HepG2 (cell line): Measurements from ENCODE around the gene GSDMA. TPM values are rescaled to one million over a fixed set of nuclear protein-coding genes. Genes with fewer than 3 reads are reported as not detected.

Experiments used
- ARNT2 ChIP-seq: sonication (generic); formaldehyde crosslinking; IDR thresholded peaks from 2 replicates; pipeline ENCODE4 v1.8.0; 2022; ENCODE audit warnings: mild to moderate bottlenecking, low read depth, missing genetic modification reagents, moderate library complexity
- BHLHE40 ChIP-seq: IDR thresholded peaks from 2 replicates; pipeline ENCODE4 v1.6.1; 2011; ENCODE audit warnings: low read length, improper control_type of control experiment
- CHD2 ChIP-seq: IDR thresholded peaks from 2 replicates; pipeline ENCODE4 v1.6.1; 2011; ENCODE audit warnings: low read depth, low read length, improper control_type of control experiment
- HNF4A ChIP-seq: sonication (generic); formaldehyde crosslinking; IDR thresholded peaks from 2 replicates; pipeline ENCODE4 v1.4.0; 2020; ENCODE audit warnings: missing genetic modification reagents
- PHB2 ChIP-seq: fragments of 450-650 bp; IDR thresholded peaks from 2 replicates; pipeline ENCODE4 v1.6.1; 2018; ENCODE audit not compliant: partially characterized antibody
- PRPF4 ChIP-seq: fragments of 200-400 bp; formaldehyde crosslinking; IDR thresholded peaks from 2 replicates; pipeline ENCODE4 v1.6.1; 2016; ENCODE audit warnings: low read length, low read depth; ENCODE audit not compliant: poor library complexity, severe bottlenecking
- SRSF1 ChIP-seq: fragments of 200-400 bp; formaldehyde crosslinking; optimal IDR thresholded peaks from 2 replicates; pipeline ENCODE3; 2017; ENCODE audit warnings: mild to moderate bottlenecking, low read depth, low read length, moderate library complexity
- SRSF9 ChIP-seq: fragments of 200-400 bp; formaldehyde crosslinking; IDR thresholded peaks from 2 replicates; pipeline ENCODE4 v1.6.1; 2018; ENCODE audit warnings: borderline replicate concordance, mild to moderate bottlenecking, low read depth, low read length; ENCODE audit not compliant: insufficient read depth, poor library complexity, severe bottlenecking
- TP53 ChIP-seq: sonication (generic); formaldehyde crosslinking; conservative IDR thresholded peaks from 2 replicates; pipeline ENCODE4 v1.4.0; 2020; ENCODE audit warnings: missing genetic modification reagents
- ZNF20 ChIP-seq: sonication (generic); formaldehyde crosslinking; IDR thresholded peaks from 2 replicates; pipeline ENCODE4 v1.4.0; 2020; ENCODE audit warnings: mild to moderate bottlenecking, moderate library complexity, missing genetic modification reagents
- ZNF362 ChIP-seq: sonication (generic); formaldehyde crosslinking; IDR thresholded peaks from 2 replicates; pipeline ENCODE4 v1.4.0; 2020; ENCODE audit warnings: missing genetic modification reagents, mild to moderate bottlenecking, borderline replicate concordance
- ZNF605 ChIP-seq: sonication (generic); formaldehyde crosslinking; IDR thresholded peaks from 2 replicates; pipeline ENCODE4 v1.8.0; 2022; ENCODE audit warnings: mild to moderate bottlenecking, missing genetic modification reagents
- ZNF614 ChIP-seq: IDR thresholded peaks from 2 replicates; pipeline ENCODE4 v1.6.1; 2018; ENCODE audit warnings: missing biosample characterization, missing genetic modification reagents, inconsistent platforms, borderline replicate concordance
- ZNF878 ChIP-seq: sonication (generic); formaldehyde crosslinking; IDR thresholded peaks from 2 replicates; pipeline ENCODE4 v1.8.1; 2023; ENCODE audit warnings: mild to moderate bottlenecking, missing genetic modification reagents, moderate library complexity
- polyA plus RNA-seq, 8 experiments: library from polyadenylated mRNA; depleted of rRNA in 3 of 8; stranded (reverse) in 7 of 8; unstranded in 1 of 8; fragments of >200 nt; fragmentation: Illumina TruSeq in 4 of 8; extraction: Trizol in 4 of 8; gene quantifications; 2 replicates each; pipeline versions ENCODE4 v1.2.1 to v1.2.3, GENCODE V29; 2011 to 2016; ENCODE audit warnings: low read depth in 4 of 8, missing spikeins in 1 of 8, mixed read lengths in 1 of 8; ENCODE audit not compliant: insufficient read depth in 1 of 8
- total RNA-seq, 5 experiments: library from RNA; depleted of rRNA; stranded (reverse); fragments of >200 nt; fragmentation: Illumina TruSeq; extraction: Trizol; gene quantifications; 2 replicates each; pipeline ENCODE4 v1.2.3, GENCODE V29; 2016; ENCODE audit warnings: low read depth in 1 of 5
- TF ChIP-seq, protein P1 (sequence below), 2 experiments: IDR thresholded peaks; 2 replicates each; pipeline ENCODE4 v1.6.1; 2011 to 2012; ENCODE audit warnings: low read length in 2 of 2, borderline replicate concordance in 1 of 2, low read depth in 1 of 2, mild to moderate bottlenecking in 1 of 2, moderate library complexity in 1 of 2
- TF ChIP-seq, protein P2 (sequence below): sonication (generic); formaldehyde crosslinking; IDR thresholded peaks from 2 replicates; pipeline ENCODE4 v1.4.0; 2020; ENCODE audit warnings: missing genetic modification reagents
- TF ChIP-seq, protein P3 (sequence below): sonication (generic); formaldehyde crosslinking; IDR thresholded peaks from 2 replicates; pipeline ENCODE4 v1.4.0; 2020; ENCODE audit warnings: low read depth, mild to moderate bottlenecking, missing genetic modification reagents

The GSDMA gene
- total and polyA plus RNA-seq, 2 of the 13 experiments (the other 11 are each of a cell fraction or from before 2014, with no cell fraction given), result not detected

DNA sequence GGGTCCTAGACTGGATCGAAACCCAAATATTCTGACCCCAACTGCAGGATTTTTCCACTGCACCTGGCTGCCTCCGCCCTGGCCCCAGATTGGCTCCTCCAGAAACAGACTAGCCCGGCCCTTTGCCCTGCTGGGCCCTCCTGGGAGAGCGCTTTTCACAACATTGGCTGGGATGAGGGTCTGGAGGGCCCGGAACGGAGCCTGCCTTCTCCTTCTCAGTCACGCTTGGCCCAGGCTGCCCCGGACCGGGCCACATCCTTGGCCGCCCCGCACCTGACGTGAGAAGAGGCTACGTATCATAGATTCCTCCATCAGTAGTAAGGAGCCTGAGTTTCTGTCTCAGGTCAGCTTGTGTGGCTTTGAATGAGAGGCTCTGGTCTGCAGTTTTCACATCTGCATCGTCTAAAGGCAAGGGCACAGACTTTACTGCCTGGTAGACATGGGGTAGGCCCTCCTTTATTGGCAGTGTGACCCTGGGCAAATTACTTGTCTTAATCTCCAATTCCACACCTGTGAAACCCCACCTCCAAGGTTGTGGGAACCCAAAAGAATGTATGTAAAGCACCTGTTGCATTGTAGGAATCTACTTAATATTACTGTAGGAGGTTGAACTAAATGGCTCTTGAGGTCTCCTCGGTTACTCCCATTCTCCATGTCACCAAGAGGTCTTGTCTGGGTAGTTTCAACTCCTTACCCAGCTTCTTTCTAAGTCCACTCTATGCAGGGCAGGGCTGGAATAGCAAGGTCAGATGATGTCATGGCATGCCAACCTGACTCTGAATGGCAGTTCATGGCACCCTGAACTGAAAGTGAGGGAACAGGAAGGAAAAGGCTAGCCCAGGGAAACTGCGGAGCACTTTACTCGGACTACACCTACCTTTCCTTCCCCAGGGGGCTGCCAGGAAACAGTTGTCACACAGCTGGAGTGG lies 34.6 kb upstream of the GSDMA start (continued):
- TF ChIP-seq, protein P1, sequence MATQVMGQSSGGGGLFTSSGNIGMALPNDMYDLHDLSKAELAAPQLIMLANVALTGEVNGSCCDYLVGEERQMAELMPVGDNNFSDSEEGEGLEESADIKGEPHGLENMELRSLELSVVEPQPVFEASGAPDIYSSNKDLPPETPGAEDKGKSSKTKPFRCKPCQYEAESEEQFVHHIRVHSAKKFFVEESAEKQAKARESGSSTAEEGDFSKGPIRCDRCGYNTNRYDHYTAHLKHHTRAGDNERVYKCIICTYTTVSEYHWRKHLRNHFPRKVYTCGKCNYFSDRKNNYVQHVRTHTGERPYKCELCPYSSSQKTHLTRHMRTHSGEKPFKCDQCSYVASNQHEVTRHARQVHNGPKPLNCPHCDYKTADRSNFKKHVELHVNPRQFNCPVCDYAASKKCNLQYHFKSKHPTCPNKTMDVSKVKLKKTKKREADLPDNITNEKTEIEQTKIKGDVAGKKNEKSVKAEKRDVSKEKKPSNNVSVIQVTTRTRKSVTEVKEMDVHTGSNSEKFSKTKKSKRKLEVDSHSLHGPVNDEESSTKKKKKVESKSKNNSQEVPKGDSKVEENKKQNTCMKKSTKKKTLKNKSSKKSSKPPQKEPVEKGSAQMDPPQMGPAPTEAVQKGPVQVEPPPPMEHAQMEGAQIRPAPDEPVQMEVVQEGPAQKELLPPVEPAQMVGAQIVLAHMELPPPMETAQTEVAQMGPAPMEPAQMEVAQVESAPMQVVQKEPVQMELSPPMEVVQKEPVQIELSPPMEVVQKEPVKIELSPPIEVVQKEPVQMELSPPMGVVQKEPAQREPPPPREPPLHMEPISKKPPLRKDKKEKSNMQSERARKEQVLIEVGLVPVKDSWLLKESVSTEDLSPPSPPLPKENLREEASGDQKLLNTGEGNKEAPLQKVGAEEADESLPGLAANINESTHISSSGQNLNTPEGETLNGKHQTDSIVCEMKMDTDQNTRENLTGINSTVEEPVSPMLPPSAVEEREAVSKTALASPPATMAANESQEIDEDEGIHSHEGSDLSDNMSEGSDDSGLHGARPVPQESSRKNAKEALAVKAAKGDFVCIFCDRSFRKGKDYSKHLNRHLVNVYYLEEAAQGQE (IDR thresholded peaks at IDR 0.05; ENCODE audit: borderline replicate concordance in 1 of 2, low read depth in 1 of 2, low read length in 2 of 2), result 0 out of 4 replicates have a peak, but pooled peaks of 1 of the 2 experiments have one; percentile 52
- TF ChIP-seq BHLHE40, result no peak
- TF ChIP-seq SRSF1, result no peak
- TF ChIP-seq ZNF605 (CRISPR knock-in tag), result peak; percentile 88
- TF ChIP-seq, protein P2, sequence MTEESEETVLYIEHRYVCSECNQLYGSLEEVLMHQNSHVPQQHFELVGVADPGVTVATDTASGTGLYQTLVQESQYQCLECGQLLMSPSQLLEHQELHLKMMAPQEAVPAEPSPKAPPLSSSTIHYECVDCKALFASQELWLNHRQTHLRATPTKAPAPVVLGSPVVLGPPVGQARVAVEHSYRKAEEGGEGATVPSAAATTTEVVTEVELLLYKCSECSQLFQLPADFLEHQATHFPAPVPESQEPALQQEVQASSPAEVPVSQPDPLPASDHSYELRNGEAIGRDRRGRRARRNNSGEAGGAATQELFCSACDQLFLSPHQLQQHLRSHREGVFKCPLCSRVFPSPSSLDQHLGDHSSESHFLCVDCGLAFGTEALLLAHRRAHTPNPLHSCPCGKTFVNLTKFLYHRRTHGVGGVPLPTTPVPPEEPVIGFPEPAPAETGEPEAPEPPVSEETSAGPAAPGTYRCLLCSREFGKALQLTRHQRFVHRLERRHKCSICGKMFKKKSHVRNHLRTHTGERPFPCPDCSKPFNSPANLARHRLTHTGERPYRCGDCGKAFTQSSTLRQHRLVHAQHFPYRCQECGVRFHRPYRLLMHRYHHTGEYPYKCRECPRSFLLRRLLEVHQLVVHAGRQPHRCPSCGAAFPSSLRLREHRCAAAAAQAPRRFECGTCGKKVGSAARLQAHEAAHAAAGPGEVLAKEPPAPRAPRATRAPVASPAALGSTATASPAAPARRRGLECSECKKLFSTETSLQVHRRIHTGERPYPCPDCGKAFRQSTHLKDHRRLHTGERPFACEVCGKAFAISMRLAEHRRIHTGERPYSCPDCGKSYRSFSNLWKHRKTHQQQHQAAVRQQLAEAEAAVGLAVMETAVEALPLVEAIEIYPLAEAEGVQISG (CRISPR knock-in tag), result no peak
- TF ChIP-seq CHD2, result no peak
- TF ChIP-seq HNF4A (CRISPR knock-in tag), result peak; percentile 4; the same call in 1 of the 2 replicates
- TF ChIP-seq ZNF362, result no peak
- no peak for TF ChIP-seq TP53 (CRISPR knock-in tag)
- no peak for TF ChIP-seq PRPF4
- no peak for TF ChIP-seq ZNF20 (CRISPR knock-in tag)
- TF ChIP-seq, protein P3, sequence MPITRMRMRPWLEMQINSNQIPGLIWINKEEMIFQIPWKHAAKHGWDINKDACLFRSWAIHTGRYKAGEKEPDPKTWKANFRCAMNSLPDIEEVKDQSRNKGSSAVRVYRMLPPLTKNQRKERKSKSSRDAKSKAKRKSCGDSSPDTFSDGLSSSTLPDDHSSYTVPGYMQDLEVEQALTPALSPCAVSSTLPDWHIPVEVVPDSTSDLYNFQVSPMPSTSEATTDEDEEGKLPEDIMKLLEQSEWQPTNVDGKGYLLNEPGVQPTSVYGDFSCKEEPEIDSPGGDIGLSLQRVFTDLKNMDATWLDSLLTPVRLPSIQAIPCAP, result no peak
- TF ChIP-seq ZNF614 (CRISPR knock-in tag), result no peak
- no peak; the same call in 1 of the 2 replicates for TF ChIP-seq ARNT2 (CRISPR knock-in tag)
- no peak for TF ChIP-seq SRSF9
- TF ChIP-seq ZNF878 (CRISPR knock-in tag), result peak; percentile 83
- TF ChIP-seq PHB2, result no peak
